Stimulated activated CD4-positive, alpha-beta T cell treated with anti-CD3 and anti-CD28 coated beads, TNF-alpha, amount 100 ng/mL, for 1 hour (primary cell): ENCODE results near the gene ARL15.
"Not testable (repeated sequence)": the region's sequence is repeated elsewhere in the genome, so short reads cannot be mapped to it uniquely, and the experiment has no call there.

ENCODE experiments used
- DNase-seq, 3 donors: peaks; one replicate each; pipeline ENCODE4 v3.0.0-alpha.2; 2020; ENCODE audit warnings: low read depth in 3 of 3, low spot score in 1 of 3

The ARL15 gene

DNA sequence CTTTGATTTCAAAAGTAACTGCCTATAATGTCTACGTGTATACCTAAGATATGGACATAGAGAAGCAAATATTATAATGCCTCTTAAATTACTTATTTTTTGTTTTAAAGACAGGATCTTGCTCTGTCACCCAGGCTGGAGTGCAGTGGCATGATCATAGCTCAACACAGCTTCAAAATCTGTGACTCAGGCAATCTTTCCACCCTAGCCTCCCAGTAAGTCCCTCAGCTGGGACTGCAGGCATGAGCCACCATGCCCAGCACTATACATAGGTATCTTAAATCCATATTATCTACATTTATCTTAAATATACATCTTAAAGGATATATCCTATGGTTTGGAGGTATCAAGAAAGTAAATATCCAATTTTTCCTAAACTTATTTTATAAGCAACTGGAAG, 261.2 kb downstream of the ARL15 start:
- DNase-seq, result no peak

- no peak for DNase-seq
Measured at GRCh38 chr5:54045077-54045792, 265.1 kb downstream of the ARL15 start.

DNA sequence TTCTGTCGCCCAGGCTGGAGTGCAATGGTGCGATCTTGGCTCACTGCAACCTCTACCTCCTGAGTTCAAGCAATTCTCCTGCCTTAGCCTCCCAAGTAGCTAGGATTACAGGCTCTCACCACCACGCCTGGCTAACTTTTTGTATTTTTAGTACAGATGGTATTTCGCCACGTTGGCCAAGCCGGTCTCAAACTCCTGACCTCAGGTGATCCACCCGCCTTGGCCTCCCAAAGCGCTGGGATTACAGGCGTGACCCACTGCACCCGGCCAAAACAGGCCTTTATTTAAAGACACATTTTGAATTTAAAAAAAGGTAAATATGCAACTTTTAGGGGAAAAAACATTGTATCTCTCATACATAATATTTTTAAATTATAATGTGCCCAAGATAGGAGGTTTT, 266.1 kb downstream of the ARL15 start:
- DNase-seq, result not testable (repeated sequence)

- DNase-seq, result no peak
Measured at GRCh38 chr5:54040804-54041203, 269.6 kb downstream of the ARL15 start.

- DNase-seq, result no peak
Measured at GRCh38 chr5:54040018-54040417, 270.4 kb downstream of the ARL15 start.

DNA sequence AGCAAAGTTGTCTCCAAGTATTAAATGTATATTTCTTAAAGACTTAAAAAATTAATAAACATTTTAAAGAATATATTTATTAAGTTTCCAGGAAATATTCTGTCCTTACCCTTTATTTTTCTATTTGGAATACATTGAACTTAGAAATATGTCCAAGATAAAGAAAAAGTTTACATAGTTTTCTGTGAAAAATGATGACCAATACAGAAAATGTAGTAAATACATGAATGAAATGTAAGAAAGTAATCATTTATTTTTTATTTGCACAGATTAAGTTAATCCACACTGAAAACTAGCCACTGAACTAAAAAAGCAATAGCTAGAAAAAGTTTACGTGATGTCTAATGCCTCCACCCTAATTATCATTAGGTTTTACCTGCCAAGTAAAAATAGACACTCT, 273.2 kb downstream of the ARL15 start:
- no peak for DNase-seq

- no peak for DNase-seq
Measured at GRCh38 chr5:54030981-54031380, 279.4 kb downstream of the ARL15 start.

DNA sequence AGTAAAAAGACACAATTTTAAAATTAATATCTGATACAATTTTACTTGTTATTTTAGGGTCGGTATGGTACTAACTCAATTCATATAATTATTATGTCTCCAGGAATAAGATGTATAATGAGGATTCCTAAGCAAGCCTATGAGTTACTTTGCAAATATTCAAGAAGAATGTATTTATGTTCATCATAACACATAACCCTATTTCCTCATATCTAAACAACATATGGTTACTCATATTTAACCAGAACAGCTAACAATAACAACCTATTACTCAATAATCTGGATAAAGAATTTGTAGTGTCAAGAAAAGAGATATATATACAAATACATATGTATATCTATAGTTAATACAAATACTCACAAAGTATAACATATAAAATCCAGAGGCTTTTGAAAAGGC, 285.9 kb downstream of the ARL15 start:
- no peak for DNase-seq

- DNase-seq, result no peak
Measured at GRCh38 chr5:54022223-54022622, 288.1 kb downstream of the ARL15 start.

DNA sequence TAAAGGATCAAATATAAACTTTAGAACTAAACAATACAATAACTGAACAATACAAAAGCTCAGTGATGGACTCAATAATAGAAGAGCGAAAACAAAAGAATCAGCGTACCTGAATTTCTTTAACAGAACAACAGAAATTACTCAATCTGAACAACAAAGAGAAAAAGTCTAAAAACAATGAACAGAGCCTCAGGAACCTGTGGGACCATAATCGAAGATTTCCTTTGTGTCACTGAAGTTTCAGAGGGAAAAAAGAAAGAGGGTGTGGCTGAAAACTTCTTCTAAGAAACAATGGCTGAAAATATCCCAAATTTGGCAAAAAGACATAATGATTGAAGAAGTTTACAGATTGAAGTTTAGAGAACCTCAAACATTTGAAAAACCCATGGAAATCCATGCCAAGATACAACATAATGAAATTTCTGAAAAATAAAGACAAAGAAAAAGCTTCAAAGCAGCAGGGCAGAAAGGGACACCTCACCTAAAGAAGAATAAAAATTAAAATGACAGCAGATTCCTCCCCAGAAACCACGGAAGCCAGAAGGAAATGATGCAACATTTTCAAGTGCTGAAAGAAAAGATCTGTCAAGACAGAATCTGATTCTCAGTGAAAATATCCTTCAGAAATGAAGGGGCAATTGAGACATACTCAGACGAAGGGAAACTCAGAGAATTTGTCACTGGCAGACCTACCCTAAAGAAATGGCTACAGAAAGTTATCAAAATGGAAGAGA, 288.8 kb downstream of the ARL15 start:
- no peak for DNase-seq

DNA sequence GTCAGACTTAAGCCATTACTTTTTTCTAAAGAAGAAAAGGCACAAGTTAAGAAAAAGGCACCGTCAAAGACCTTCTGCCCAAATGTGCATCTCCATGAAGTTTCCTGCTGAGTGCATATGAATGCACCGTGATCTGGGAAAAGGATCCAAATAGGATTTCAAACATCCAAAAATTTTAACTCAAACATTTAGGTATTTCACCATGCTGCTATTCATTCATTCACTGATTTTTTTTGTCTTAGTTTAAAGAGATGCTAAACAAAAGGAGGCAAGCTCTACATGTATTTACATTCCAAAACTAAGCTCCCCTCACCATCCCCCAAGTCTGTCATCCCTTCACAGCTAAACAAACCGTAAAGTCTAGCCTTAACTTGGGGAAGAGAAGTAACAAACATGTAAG, 291.9 kb downstream of the ARL15 start:
- no peak for DNase-seq

DNA sequence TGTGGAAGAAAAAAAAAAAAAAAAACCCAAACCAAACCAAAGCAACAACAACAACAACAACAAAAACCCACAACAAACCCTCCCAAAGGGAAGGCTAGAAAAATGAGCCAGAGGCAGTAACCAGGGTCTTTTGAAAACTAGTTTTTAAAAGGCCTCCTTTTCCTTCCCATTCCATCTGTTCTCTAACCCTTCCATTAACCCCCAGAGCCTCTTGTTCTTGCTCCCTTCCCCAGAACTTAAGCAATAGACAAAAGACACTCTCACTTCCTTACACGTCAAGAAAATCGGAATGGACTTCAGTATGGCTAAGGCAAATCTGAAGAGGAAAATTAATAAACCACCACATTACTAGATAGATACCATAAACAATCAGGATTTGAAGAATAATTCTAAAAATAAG, 292.8 kb downstream of the ARL15 start:
- DNase-seq, result no peak

DNA sequence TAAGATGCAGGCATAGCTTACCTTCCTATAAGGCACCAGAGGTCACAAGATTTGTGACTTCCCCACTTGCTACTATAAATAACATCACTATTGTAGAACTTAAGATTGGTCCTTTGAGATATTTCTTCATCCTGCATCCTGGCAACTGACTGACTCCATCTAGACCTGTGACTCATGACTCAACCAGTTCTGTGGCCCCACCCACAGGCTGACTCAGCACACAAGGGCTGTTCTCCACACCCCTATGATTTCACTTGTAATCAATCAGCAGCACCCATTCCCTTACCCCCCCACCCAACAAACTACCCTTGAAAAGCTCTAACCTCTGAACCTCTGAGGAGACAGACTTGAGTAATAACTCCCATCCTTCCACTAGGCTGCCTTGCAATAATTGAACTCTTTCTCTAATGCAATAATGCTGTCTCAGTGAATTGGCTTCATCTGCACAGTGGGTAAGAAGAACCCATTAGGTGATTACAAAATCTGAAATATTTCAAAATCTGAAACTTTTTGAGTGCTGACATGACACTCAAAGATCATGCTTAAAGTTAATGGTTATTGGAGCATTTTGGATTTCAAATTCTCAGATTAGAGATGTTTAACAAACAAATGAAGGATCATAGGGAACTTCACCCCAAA, 296.7 kb downstream of the ARL15 start:
- DNase-seq, result peak in 1 of 3 donors; percentile 3

DNA sequence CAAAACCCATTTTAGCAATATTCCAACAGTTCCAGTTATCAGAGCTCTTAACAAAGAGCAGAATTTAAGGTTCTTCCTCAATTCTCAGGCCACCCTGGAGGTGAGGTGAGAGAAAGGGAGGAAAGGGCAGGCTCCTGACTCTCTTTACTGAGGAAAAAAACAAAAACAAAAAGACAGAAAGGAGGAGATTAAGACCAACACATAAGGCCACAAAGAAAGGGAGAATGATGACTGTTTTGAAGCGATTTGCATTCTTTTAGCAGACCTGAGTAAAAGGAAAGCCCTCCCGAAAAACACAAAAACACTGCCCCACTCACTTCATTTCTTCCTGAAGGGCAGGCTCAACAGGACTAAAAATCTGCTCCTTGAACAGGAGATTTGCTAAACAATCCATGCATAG, 300.5 kb downstream of the ARL15 start:
- DNase-seq, result no peak

DNA sequence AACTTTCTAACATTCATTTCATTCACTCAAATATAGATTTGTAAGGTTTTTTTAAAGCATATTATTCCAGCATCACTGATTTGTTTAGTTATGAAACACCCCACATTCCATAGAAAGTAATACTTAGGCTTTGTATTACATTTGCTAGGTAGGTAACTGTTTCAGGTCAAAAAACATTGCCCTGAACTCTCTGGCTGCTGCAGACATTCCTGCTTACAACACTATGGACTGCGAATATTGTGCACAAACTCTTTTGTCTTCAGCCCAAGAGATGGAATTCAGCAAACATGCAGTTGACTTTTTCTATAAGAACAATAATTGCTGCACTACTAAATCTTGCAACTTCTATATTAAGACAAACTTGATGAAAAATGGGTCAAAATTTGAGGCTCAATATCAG, 301.0 kb downstream of the ARL15 start:
- no peak for DNase-seq

DNA sequence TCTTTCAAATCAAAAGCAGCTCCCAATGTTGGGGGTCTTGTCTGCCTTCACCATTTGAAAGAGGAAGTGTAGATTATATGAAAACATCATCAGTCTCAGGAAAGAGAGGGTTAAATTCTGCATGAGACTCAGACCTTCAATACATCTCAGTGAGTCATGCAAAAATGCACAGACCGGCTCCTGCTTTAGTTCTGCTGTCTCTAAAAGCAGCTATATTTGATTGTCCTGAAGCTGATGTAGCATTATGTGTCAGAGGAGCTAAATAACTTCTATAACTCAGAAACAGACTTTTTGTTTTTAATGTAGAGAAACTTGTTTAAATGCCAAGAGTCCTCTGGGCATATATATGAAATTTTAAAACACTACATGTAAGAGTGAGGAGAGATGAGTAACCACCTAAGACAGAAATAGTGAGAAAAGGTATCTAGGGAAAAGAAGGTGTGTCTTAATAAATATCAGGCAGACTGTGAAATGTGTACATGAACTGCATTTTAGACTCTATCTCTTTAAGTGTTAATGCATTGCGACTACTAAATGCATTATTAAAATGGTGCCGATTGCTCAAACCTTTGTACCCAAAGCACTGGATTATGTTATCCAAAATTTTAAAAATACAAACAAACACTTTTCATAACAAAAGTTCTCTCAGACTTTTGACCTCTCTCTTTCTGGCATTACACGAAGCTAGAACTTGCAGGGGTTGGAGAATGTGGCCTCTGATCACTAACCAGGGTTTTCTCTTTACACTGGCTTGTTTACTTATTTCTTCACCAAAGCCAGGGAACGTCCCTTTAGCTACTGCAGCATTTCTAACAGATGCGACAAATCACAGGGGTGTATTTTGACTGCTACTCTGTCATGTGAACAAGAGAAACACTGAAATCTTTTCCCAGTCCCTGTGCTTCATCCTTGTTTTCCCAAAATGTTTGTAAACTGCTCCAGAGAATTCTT, 302.3 kb downstream of the ARL15 start:
- DNase-seq, result no peak

DNA sequence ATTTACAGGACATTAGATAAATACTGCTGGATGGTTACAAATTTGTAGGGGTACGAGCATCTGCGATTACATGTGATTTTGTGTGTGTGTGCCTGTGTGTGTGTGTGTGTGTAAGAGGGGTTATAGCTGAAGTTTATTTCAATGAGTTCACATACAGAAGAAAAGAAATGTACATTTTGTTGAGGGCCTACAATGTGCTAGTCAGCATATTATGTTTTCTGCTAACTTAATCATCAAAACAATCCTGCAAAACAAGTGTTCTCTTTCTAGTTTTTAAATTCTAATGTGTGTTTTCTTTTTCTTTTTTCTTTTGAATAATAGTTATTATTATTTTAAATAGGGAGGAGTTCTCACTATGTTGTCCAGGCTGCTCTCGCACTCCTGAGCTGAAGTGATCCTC, 305.7 kb downstream of the ARL15 start:
- DNase-seq, result no peak

DNA sequence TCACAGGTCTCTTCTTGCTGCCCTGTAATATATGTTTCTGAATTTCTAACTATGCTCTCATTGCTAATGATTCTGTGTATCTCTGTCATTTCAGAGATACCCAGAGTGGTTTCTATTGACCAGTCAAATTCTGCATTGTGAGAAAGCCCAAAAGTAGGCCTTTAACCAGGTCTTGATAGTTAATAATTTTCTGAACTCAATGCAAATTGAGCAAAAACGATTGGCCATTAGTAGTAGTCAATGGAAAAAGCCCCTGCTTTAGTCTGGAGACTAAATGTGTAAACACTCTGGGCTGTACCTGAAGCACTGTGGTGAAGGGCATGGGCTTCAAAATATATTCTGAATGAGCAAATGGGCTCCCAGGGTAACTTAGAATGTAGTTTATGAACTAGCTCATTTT, 307.6 kb downstream of the ARL15 start:
- DNase-seq, result no peak

- no peak for DNase-seq
Measured at GRCh38 chr5:54001976-54002775, 308.2 kb downstream of the ARL15 start.

DNA sequence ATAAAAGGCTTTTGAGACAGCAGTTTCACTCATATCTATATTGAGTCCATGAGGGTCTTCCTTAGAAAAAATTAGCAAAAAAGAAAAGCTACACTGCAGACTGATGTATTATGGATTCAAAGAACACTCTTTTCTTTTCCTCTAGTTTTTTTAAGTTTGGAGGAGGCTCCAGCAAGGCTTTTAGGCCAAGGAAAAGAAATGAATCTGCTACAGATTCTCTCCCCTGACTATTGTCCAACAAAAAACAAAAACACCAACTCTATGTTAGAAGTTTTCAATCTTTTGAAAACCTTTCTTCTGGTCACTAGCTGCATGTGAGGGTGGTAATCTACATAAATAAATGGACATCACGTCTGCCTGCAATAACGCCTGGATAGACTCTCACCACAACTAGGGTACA, 310.4 kb downstream of the ARL15 start:
- DNase-seq, result no peak
